ENCODE results near the gene MAP3K7CL.

- TF ChIP-seq, protein P1, sequence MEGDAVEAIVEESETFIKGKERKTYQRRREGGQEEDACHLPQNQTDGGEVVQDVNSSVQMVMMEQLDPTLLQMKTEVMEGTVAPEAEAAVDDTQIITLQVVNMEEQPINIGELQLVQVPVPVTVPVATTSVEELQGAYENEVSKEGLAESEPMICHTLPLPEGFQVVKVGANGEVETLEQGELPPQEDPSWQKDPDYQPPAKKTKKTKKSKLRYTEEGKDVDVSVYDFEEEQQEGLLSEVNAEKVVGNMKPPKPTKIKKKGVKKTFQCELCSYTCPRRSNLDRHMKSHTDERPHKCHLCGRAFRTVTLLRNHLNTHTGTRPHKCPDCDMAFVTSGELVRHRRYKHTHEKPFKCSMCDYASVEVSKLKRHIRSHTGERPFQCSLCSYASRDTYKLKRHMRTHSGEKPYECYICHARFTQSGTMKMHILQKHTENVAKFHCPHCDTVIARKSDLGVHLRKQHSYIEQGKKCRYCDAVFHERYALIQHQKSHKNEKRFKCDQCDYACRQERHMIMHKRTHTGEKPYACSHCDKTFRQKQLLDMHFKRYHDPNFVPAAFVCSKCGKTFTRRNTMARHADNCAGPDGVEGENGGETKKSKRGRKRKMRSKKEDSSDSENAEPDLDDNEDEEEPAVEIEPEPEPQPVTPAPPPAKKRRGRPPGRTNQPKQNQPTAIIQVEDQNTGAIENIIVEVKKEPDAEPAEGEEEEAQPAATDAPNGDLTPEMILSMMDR (optimal IDR thresholded peaks at IDR 0.05 in 1 of 3, IDR thresholded peaks at IDR 0.05 in 1 of 3, conservative IDR thresholded peaks at IDR 0.05 in 1 of 3; ENCODE audit: extremely low read depth in 1 of 3, insufficient read depth in 2 of 3, low read length in 3 of 3), result no peak
- no peak for TF ChIP-seq EZH2 (IDR thresholded peaks at IDR 0.05; ENCODE audit: low read length)
These were observed 14.9 kb downstream of the MAP3K7CL start for GRCh38 chr21:29145354-29145782.

All from keratinocyte (primary cell).